Limb (tissue), 2 donors: Measurements from ENCODE around the gene BCL2.

Source experiments
- DNase-seq, 2 donors: peaks; one replicate each; pipeline ENCODE4 v3.0.0-alpha.2; 2016; ENCODE audit errors: extremely low spot score in 2 of 2

Gene BCL2

GRCh38 chr18:63311118-63312018, 8.2 kb downstream of the BCL2 start:
- DNase-seq = no peak

- no peak for DNase-seq
Observed at GRCh38 chr18:63309422-63309821, 10.1 kb downstream of the BCL2 start.

- DNase-seq = no peak
Observed at GRCh38 chr18:63307551-63308200, 11.9 kb downstream of the BCL2 start.

- DNase-seq = no peak
Observed at GRCh38 chr18:63306819-63307550, 12.6 kb downstream of the BCL2 start.

- no peak for DNase-seq
Observed at GRCh38 chr18:63306249-63306648, 13.3 kb downstream of the BCL2 start.

GRCh38 chr18:63303547-63303946, 16.0 kb downstream of the BCL2 start:
- DNase-seq = no peak

- no peak for DNase-seq
Observed at GRCh38 chr18:63302636-63303405, 16.7 kb downstream of the BCL2 start.

- no peak for DNase-seq
Observed at GRCh38 chr18:63302220-63302619, 17.3 kb downstream of the BCL2 start.

GRCh38 chr18:63301434-63301833, 18.1 kb downstream of the BCL2 start:
- no peak for DNase-seq

GRCh38 chr18:63299837-63300745, 19.5 kb downstream of the BCL2 start:
- no peak for DNase-seq

- DNase-seq = no peak
Observed at GRCh38 chr18:63298400-63299365, 20.9 kb downstream of the BCL2 start.

- no peak for DNase-seq
Observed at GRCh38 chr18:63297687-63298399, 21.7 kb downstream of the BCL2 start.

GRCh38 chr18:63293935-63294334, 25.6 kb downstream of the BCL2 start:
- DNase-seq = no peak

GRCh38 chr18:63292831-63293683, 26.5 kb downstream of the BCL2 start:
- no peak for DNase-seq

- DNase-seq = no peak
Observed at GRCh38 chr18:63291278-63291677, 28.3 kb downstream of the BCL2 start.

GRCh38 chr18:63290821-63291200, 28.8 kb downstream of the BCL2 start:
- no peak for DNase-seq

- no peak for DNase-seq
Observed at GRCh38 chr18:63290166-63290820, 29.3 kb downstream of the BCL2 start.
